Kasumi-1 (cell line): Measurements from ENCODE around the gene WFDC13.
"Not testable (repeated sequence)": the region's sequence is repeated elsewhere in the genome, so short reads cannot be mapped to it uniquely, and the experiment has no call there.

Experiments used
- DNase-seq, 2 experiments: peaks; one replicate each; lab custom pipeline; 2025; lab: John Stamatoyannopoulos, UW

The WFDC13 gene, protein sequence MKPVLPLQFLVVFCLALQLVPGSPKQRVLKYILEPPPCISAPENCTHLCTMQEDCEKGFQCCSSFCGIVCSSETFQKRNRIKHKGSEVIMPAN

DNA sequence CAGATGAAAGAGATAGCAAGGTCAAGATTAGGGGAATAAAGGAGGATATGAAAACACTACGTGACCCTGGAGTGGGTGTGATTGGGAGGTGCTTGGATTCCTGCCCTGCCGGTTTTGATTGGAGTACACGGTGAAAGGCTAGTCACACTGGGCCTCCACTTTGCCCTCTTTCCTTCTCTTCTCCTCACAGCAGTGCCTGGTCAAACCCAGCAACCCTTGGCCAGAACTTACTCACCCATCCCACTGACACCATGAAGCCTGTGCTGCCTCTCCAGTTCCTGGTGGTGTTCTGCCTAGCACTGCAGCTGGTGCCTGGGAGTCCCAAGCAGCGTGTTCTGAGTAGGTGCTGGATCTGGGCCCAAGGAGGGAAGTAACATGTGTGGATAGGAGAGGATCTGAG is at the start of gene WFDC13:
Gene WFDC13 (plus strand): TSS at position 166 of the 400 bp plus-strand sequence. CDS start 86 bp downstream, at position 252.
- DNase-seq, result no peak

DNA sequence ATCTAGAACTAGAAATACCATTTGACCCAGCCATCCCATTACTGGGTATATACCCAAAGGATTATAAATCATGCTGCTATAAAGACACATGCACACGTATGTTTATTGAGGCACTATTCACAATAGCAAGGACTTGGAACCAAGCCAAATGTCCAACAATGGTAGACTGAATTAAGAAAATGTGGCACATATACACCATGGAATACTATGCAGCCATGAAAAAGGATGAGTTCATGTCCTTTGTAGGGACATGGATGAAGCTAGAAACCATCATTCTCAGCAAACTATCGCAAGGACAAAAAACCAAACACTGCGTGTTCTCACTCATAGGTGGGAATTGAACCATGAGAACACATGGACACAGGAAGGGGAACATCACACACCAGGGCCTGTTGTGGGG is 44.8 kb upstream of the WFDC13 start:
- not testable (repeated sequence) for DNase-seq

DNA sequence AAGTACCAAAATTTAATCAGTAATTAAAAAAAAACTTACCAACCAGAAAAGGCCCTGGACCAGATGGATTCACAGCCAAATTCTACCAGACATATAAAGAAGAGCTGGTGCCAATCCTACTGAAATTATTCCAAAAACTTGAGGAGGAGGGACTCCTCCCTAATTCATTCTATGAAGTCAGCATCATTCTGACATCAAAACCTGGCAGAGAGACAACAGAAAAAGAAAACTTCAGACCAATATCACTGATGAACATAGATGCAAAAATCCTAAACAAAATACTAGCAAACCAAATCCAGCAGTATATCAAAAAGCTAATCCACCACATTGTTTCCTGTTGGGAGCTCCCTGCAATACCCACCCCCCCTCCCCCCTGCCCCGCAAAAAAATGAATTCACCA is 31.7 kb upstream of the WFDC13 start, which contains the start of gene WFDC11:
Gene WFDC11 (minus strand): TSS at position 101 of the 400 bp plus-strand sequence. CDS start 19,639 bp downstream, outside the sequence.
- DNase-seq, result no peak

DNA sequence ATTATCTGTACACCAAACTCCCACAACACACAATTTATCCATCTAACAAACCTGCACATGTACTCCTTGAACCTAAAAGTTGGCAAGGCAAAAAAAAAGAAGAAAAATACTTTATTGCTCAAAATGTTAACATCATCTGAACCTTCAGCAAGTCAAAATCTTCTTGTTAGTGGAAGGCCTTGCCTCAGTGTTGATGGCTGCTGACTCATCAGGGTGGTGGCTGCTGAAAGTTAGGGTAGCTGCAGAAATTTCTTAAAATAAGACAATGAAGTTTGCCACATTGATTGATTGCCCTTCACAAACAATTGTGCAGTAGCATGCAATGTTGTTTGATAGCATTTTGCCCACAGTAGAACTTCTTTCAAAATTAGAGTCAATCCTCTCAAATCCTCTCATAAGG is 29.1 kb upstream of the WFDC13 start:
- DNase-seq, result no peak

DNA sequence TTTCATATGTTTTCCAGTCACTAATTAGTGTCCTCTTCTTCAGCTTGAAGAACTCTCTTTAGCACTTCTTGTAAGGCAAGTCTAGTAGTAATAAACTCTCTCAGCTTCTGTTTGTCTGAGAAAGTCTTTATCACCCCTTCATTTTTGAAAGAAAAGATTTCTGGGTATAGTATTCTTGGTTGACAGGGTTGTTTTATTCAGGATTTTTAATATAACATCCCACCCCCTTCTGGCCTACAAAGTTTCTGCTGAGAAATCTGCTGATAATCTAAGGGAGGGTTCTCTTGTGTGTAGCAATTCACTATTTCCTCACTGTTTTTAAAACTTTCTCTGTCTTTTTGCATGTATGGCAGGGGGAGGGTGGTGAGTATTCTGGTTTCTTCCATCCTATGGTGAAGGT is 22.2 kb upstream of the WFDC13 start:
- DNase-seq, result no peak

DNA sequence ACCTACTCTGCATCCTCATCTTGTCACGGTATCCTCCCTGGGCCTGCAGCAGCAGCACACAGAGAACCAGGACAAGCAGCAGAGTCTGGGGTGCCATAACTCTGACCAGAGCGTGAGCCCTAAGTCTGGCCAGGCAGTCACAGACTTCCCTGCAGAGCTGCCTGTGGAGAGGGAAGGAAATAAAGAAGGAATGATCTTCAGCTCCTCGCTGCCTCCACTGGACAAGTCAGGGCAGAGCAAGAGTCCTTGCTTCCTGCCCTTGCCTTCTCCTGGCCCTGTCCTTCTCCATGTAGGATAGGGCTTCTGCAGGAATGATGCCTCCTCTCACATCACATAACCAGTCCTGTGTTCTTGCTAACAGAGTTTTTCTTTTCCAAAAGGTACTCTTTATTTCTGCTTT is 15.9 kb upstream of the WFDC13 start:
- peak in 1 of 2 experiments; percentile 2 for DNase-seq

DNA sequence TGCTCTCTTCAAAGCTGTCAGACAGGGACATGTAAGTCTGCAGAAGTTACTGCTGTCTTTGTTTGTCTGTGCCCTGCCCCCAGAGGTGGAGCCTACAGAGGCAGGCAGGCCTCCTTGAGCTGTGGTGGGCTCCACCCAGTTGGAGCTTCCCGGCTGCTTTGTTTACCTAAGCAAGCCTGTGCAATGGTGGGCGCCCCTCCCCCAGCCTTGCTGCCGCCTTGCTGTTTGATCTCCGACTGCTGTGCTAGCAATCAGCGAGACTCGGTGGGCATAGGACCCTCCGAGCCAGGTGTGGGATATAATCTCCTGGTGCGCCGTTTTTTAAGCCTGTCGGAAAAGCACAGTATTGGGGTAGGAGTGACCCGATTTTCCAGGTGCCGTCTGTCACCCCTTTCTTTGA is 8.5 kb upstream of the WFDC13 start:
- DNase-seq, result not testable (repeated sequence)

DNA sequence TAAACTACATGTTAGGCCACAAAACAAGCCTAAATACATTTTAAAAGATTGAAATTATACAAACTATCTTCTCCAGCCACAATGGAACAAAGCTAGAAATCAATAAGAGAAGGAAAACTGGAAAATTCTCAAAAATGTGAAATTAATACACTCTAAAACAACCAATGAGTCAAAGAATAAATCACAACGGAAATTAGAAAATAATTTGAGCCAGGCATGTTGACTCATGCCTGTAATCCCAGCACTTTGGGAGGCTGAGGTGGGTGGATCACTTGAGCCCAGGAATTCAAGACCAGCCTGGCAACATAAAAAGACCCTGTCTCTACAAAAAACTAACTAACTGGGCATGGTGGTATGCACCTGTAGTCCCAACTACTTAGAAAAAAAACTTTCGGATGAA is 6.3 kb upstream of the WFDC13 start:
- DNase-seq, result no peak

DNA sequence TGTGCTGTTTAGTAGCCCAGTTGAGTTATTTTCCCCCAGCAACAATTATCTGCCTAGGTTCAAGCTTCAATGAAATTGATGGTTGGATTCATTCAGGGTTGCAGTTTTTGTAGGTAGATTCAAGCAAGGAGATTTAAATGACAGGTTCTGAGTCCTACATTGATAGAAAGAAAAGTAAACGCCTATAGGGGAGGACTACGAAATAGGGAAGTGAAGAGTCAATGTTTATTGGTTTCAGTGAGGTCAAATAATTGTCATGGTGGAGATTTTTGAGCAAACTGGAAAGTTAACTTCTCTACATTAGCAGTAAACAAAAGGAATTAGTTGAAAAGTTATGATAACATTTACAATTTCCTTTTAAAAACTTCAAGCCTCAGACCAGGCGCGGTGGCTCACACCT is 734 bp upstream of the WFDC13 start:
- no peak for DNase-seq

DNA sequence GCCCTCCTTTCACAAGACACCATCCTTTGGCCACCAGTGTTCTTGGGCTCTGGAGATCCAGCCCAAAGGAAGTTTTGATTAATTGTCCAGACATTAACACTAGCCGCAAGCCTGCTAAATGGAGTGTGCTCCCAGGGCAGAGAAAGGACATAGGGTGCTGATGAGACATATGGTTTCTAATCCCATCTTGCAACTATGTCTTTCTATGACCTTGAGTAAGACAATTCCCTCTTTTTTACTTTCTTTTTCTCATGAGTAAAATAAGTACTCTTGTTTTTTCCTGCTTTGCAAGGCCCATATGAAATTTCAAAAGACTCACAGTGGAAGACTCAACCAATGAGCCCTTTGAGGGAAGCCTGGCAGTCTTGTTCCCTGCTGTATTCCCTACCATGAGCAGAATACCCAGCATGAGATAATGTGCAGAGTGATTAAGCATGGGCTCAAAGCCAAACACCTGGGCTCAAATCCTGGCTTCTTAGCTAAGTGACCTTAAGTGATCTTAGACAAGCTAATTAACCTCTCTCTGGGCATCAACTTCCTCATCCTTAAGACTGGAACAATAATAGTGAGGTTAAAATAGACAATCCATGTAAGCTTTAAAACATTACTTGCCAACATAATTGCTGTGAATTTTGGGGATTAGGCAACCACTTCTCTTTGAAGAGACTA is 3.3 kb downstream of the WFDC13 start, which contains the start of gene WFDC10B:
Gene WFDC10B (minus strand): TSS at position 51 of the 669 bp plus-strand sequence. CDS start 19,027 bp downstream, outside the sequence.
- DNase-seq, result no peak

DNA sequence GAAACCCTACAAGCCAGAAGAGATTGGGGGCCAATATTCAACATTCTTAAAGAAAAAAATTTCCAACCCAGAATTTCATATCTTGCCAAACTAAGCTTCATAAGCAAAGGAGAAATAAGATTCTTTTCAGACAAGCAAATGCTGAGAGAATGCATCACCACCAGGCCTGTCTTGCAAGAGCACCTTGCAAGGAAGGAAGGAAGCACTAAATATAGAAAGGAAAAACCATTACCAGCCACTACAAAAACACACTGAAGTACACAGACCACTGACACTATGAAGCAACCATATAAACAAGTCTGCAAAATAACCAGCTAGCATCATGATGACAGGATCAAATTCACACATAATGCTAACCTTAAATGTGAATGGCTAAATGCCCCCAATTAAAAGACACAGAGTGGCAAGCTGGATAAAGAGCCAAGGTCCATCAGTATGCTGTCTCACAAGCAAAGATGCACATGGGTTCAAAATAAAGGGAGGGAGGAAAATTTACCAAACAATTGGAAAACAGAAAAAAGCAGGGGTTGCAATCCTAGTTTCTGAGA is 14.4 kb downstream of the WFDC13 start:
- not testable (repeated sequence) for DNase-seq

DNA sequence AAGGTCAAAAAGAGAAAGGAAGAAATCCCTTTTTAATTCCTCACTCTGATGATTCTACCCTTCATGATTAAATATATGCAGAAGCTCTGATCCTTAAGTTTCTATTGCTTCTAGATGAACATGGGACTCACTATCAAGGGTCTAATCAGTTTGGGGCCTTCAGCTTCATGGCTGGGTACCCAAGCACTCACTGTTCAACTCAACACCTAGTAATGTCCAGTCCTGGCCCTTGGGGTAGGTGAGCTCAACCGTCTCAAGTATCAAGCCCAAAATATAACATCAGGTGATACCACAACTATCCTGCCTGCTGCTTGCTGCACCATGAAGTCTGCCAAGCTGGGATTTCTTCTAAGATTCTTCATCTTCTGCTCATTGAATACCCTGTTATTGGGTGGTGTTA is 20.2 kb downstream of the WFDC13 start, which contains the start of gene SPINT4:
Gene SPINT4 (plus strand): TSS at position 301 of the 400 bp plus-strand sequence. CDS start 21 bp downstream, at position 322.
- no peak for DNase-seq

DNA sequence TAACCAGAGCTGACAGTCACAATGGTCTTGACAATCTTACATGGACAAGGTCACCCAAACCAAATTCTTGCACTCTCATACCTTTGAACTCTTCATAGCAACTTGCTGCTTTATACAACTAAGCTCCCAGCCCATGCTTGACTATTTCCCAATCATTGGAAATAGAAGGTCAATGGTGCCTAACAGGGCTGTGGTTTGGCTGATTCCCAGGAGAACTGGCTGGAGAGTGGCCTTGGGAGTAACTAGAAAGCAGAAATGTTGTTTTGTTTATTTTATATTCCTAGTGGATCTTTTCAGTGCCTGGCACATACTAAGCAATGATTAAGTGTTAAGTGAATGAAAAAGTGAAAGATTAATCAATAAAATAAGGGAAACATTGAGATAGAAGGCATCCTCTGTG is 23.3 kb downstream of the WFDC13 start:
- no peak for DNase-seq

DNA sequence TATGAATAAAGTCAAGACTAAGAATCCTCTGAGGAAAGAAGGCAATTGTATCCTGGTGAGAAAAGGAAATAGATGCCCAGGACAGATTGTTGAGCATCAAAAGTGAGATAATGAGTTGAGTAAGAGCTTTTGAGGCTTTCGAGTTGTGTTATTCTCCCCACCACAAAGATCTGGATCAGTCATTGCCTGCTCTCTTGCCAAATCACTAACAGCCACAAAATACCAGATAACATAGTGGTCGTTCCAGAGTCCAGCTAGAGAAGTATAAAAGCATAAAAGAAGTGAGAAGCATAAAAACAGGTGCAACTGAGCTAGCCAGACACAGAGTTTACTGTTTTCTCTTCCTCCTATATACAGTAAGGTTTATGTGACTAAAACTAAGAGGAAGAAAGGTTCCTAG is 25.2 kb downstream of the WFDC13 start:
- DNase-seq, result no peak

DNA sequence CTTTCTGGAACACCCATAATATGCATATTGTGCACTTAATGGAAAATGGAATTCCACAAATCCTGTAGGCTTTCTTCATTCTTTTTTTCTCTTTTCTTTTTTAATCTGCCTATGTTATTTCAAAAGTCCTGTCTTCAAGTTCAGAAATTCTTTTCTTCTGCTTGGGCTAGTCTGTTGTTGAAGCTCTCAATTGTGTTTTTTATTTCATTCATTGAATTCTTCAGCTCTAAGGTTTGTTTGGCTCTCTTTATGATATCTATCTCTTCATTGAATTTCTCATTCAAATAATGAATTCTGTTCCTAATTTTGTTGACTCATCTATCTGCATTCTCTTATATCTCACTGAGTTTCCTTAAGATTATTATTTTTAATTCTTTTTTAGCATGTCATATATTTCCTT is 30.4 kb downstream of the WFDC13 start:
- no peak for DNase-seq

DNA sequence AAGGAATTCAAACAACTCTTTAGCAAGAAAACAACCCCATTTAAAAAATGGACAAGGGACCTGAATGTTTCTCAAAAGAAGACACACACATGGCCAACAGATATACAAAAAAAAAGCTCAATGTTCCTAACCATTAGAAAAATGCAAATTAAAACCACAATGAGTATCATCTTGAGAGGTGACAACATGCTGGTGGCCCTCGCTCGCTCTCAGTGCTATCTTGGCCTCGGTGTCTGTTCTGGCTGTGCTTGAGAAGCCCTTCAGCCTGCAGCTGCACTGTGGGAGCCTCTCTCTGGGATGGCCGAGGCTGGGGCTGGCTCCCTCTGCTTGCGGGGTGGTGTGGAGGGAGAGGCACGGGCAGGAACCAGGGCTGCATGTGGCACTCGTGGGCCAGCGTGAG is 33.7 kb downstream of the WFDC13 start:
- DNase-seq, result no peak

DNA sequence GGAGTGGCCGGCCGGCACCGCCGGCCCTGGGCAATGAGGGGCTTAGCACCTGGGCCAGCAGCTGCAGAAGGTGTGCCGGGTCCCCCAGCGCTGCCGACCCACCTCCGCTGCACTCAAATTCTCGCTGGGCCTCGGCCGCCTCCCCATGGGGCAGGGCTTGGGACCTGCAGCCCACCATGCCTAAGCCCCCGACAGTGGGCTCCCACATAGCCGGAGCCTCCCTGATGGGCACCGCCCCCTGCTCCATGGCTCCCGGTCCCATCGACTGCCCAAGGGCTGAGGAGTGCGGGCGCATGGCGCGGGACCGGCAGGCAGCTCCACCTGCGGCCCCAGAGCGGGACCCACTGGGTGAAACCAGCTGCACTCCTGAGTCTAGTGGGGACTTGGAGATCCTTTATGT is 34.1 kb downstream of the WFDC13 start:
- no peak for DNase-seq

DNA sequence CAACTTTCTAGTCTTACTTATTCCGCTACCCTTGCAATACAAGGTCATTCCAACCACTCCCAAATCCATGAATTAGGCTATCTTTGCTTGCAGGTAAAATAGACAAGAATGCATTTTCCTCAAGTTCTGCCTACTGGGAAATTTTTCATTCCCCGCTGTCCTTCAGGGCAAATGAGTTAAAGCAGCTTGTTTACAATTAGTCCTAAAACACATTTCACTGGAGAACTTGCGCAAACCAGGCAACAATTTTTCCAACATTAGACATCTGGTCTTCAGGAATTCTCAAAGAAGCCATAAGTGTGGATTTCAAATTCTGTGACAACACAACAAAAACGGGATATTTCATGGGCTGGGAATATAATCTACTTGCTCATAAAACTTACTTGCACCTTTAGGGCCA is 40.8 kb downstream of the WFDC13 start:
- no peak for DNase-seq

DNA sequence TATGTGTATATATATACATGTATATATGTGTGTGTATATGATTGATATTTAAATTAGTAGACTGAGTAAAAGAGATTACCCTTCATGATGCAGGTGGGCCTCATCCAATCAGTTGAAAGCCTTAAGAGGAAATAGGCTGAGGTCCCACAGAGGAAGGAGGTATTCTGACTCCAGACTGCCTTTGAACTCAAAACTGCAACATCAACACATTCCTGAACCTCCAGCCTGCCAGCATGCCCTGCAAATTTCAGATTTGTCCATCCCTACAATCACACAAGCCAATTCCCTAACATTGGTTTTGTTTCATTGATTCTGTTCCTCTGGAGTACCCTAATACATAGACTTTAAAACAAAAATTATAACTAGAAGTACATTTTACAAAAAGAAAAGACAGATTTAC is 43.2 kb downstream of the WFDC13 start:
- no peak for DNase-seq

DNA sequence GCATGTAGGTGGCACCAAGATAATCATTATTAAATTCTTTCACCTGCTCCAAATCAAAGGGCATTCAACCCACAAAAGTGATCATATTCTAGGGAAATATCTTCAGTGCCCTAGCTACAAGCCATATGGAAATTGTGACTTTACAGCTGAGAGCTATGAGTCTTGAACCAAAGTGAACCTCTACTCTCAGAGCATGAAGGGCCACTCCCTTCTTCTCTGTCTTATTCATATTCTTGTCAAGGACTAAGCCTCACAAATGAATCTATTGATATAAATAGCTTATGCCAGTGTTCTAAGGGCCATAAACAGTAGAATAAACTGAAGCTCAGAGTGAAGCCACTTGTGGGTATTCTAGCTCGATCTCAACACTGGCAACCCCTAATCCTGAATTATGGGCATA is 49.9 kb downstream of the WFDC13 start:
- no peak for DNase-seq

DNA sequence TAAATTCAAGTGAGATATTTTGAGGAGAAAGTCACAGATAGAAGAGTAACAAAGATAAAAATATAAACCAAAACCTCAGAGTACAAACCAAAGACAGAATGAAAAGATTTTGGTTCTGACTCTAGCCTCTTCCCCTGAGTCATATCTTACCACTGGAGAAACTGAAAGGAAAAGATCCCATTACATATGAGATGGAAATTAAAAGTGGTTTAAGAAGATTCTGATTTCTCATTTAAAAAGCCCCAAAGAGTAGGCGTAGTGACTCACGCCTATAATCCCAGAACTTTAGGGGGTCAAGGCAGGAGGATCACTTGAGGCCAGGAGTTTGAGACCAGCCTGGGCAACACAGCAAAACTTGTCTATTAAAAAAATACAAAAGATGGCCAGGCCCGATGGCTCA is 50.9 kb downstream of the WFDC13 start:
- DNase-seq, result no peak

DNA sequence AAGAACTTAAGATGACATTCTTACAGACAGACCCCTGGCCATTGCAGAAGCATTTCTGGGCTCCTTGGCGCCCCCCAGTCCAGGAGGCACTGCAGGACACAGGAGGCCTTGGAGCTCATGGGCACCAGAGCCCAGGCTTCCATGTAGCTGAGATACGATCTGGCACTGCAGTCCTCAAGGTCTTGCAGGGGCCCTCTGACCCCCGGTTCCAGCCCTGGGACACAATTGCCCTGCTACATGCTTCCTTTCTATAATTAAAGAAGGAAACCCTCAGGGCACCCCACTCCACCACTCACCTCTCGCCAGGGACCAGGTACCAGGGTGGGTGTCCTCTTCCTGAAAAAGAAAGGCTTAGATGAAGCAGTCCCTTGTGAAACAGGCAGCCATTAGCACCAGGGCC is 56.3 kb downstream of the WFDC13 start:
- no peak for DNase-seq
